Measurements from ENCODE around the gene MRNIP. TPM values are rescaled to one million over a fixed set of nuclear protein-coding genes. Genes with fewer than 3 reads are reported as not detected.

The MRNIP gene
- total RNA-seq, 1 experiment from 2014 or later, result 31.1 TPM

GRCh38 chr5:179794171-179794570, 64.4 kb downstream of the MRNIP start:
- no peak overlapping the region for H3K4me3 Mint-ChIP-seq
- WGBS (ENCODE audit: extremely low coverage, insufficient read length, low lambda C conversion rate), result no CpG with 5 or more reads among the region's 3 CpGs
- peaks cover 3% of the 10 kb centered on the region in 2 experiments for H3K9me3 Mint-ChIP-seq

More at GRCh38 chr5:179794171-179794570, 64.4 kb downstream of the MRNIP start:
- Histone ChIP-seq H2BK120ac (ENCODE audit: low read depth, low read length, poor library complexity, severe bottlenecking) (no peak overlapping the region), H2BK20ac (ENCODE audit: low read depth, low read length, poor library complexity, severe bottlenecking) (no peak overlapping the region), H3K27me3 (ENCODE audit: insufficient read depth, low read length) (no peaks in the 10 kb centered on the region), H3K4ac (ENCODE audit: low read depth, low read length) (no peak overlapping the region), H3K79me2 (ENCODE audit: insufficient read depth, low read length) (no peaks in the 10 kb centered on the region), H2BK15ac (ENCODE audit: low read depth, low read length) (no peak overlapping the region), H3K18ac (ENCODE audit: insufficient read length, low read depth, low read length) (no peak overlapping the region), H3K4me2 (ENCODE audit: insufficient read depth, insufficient read length, low read length) (no peak overlapping the region), H4K8ac (replicated peaks; ENCODE audit: insufficient read length, low read depth, low read length) (no peak overlapping the region), H3K9me3 (ENCODE audit: control insufficient read depth, low read depth, low read length) (no peaks in the 10 kb centered on the region), H3K14ac (ENCODE audit: insufficient read depth, low read length) (no peak overlapping the region), H3T11ph (ENCODE audit: low read length) (no peak overlapping the region), H4K5ac (ENCODE audit: insufficient read length, low read depth, low read length) (no peak overlapping the region), H3K27ac (ENCODE audit: insufficient read length, low read depth, low read length) (no peak overlapping the region), H2AK5ac (ENCODE audit: insufficient read length, low read length) (no peak overlapping the region), H2BK12ac (ENCODE audit: insufficient read length, low read depth, low read length) (no peak overlapping the region), H3K79me1 (ENCODE audit: insufficient read depth, low read depth, low read length, poor library complexity, severe bottlenecking) (no peaks in the 10 kb centered on the region), H2AFZ (ENCODE audit: low read length) (no peak overlapping the region), H4K91ac (ENCODE audit: insufficient read length, low read depth, low read length) (no peak overlapping the region), H3K4me1 (ENCODE audit: insufficient read depth, low read length) (no peaks in the 10 kb centered on the region), H2BK5ac (ENCODE audit: insufficient read length, low read length) (no peak overlapping the region), H3K23ac (ENCODE audit: insufficient read length, low read depth, low read length) (no peak overlapping the region), H3K9ac (ENCODE audit: extremely low read depth, insufficient read length, low read length) (no peak overlapping the region), H3K56ac (ENCODE audit: insufficient read length, low read depth, low read length) (no peak overlapping the region), H4K20me1 (ENCODE audit: control insufficient read depth, insufficient read depth, insufficient read length) (no peaks in the 10 kb centered on the region), H3K23me2 (ENCODE audit: insufficient read length, low read depth, low read length, poor library complexity, severe bottlenecking) (peaks cover 3% of the 10 kb centered on the region)
- no peak for TF ChIP-seq CTCF (conservative IDR thresholded peaks at IDR 0.05)
- Mint-ChIP-seq H3K27ac (no peak overlapping the region; a peak in 1 of 7 replicates), H3K36me3 (ENCODE audit: insufficient read depth in 1 of 3, low read depth in 3 of 3) (peaks cover 11 to 25% (median 22%) of the 10 kb centered on the region in 3 experiments; a peak in 6 of 7 replicates), H3K4me1 (peaks cover 17 to 18% of the 10 kb centered on the region in 2 experiments), H3K27me3 (ENCODE audit: low read depth) (peaks cover 7% of the 10 kb centered on the region)
- DNase-seq, result no peak

Data from H9 (cell line).